Measurements from ENCODE around the gene NAV2.

DNA sequence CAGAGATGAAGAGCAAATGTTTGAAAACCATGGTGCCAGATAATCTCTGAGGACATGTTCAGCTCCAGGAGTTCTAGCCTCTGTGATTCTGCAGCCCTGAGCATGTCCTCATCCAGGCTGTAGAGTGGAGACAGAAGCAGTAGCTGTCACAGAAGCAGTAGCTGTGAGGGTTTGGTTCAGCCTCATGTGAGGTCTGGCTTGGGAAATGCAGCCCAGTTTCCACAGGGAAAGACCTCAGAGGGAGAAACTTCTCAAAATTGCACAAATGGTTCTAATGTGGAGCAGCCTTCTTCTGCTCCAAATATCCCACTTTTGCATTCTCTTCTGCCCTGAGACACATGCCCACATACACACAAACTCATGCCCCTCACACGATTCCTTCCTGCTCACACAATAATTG lies 399.2 kb downstream of the NAV2 start:
- TF ChIP-seq, protein P1, sequence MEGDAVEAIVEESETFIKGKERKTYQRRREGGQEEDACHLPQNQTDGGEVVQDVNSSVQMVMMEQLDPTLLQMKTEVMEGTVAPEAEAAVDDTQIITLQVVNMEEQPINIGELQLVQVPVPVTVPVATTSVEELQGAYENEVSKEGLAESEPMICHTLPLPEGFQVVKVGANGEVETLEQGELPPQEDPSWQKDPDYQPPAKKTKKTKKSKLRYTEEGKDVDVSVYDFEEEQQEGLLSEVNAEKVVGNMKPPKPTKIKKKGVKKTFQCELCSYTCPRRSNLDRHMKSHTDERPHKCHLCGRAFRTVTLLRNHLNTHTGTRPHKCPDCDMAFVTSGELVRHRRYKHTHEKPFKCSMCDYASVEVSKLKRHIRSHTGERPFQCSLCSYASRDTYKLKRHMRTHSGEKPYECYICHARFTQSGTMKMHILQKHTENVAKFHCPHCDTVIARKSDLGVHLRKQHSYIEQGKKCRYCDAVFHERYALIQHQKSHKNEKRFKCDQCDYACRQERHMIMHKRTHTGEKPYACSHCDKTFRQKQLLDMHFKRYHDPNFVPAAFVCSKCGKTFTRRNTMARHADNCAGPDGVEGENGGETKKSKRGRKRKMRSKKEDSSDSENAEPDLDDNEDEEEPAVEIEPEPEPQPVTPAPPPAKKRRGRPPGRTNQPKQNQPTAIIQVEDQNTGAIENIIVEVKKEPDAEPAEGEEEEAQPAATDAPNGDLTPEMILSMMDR (conservative IDR thresholded peaks at IDR 0.05 in 1 of 2, IDR thresholded peaks at IDR 0.05 in 1 of 2; ENCODE audit: low read depth in 1 of 2, low read length in 2 of 2), result no peak
- no peak for TF ChIP-seq EZH2 (IDR thresholded peaks at IDR 0.05; ENCODE audit: low read length, missing control alignments)
